Lung (tissue), 12 donors: ENCODE data around the gene ADGRV1. TPM values are rescaled to one million over a fixed set of nuclear protein-coding genes. Genes with fewer than 3 reads are reported as not detected.

Source experiments
- ATAC-seq: fragments of 200-7000 bp; cut with Tn5 transposase; one replicate; pipeline ENCODE4 v1.9.1; 2020; ENCODE audit warnings: moderate number of reproducible peaks; ENCODE audit not compliant: insufficient read depth, low FRiP score
- DNase-seq, 3 donors: peaks; one replicate each; pipeline ENCODE4 v3.0.0-alpha.2; 2013 to 2017
- H3K27ac ChIP-seq, 2 donors: one replicate each; pipeline ENCODE4 v1.5.1; 2013; ENCODE audit warnings: mild to moderate bottlenecking in 2 of 2, moderate library complexity in 2 of 2, control low read depth in 1 of 2, inconsistent platforms in 1 of 2, low read depth in 1 of 2, low read length in 1 of 2
- H3K27me3 ChIP-seq, 3 donors: one replicate each; pipeline ENCODE4 v1.5.1; 2013; ENCODE audit warnings: low read length in 2 of 3; ENCODE audit not compliant: control insufficient read depth in 3 of 3, insufficient read depth in 3 of 3
- H3K36me3 ChIP-seq, 4 donors: one replicate each; pipeline ENCODE4 v1.5.1; 2013; ENCODE audit warnings: low read length in 4 of 4, mild to moderate bottlenecking in 1 of 4, moderate library complexity in 1 of 4; ENCODE audit not compliant: control insufficient read depth in 4 of 4, insufficient read depth in 4 of 4
- H3K4me1 ChIP-seq, 5 donors: one replicate each; pipeline ENCODE4 v1.5.1; 2013; ENCODE audit warnings: low read length in 5 of 5, mild to moderate bottlenecking in 2 of 5, moderate library complexity in 1 of 5; ENCODE audit not compliant: control insufficient read depth in 5 of 5, insufficient read depth in 5 of 5
- H3K4me3 ChIP-seq: one replicate; pipeline ENCODE4 v1.5.1; 2013; ENCODE audit warnings: mild to moderate bottlenecking, control low read depth, moderate library complexity
- H3K9ac ChIP-seq, 2 donors: one replicate each; pipeline ENCODE4 v1.5.1; 2013; ENCODE audit warnings: low read length in 2 of 2, control low read depth in 1 of 2; ENCODE audit not compliant: insufficient read depth in 1 of 2
- H3K9me3 ChIP-seq, 4 donors: one replicate each; pipeline ENCODE4 v1.5.1; 2013; ENCODE audit warnings: low read length in 3 of 4, mild to moderate bottlenecking in 1 of 4, moderate library complexity in 1 of 4; ENCODE audit not compliant: control insufficient read depth in 4 of 4, insufficient read depth in 3 of 4
- CTCF ChIP-seq: IDR thresholded peaks from 2 replicates; pipeline ENCODE4 v1.5.1; 2012; ENCODE audit warnings: mild to moderate bottlenecking; ENCODE audit errors: control extremely low read depth, extremely low read depth
- WGBS, 2 donors: extraction: QIAGEN DNeasy Blood & Tissue Kit; methylation state at CpG; one replicate each; pipeline ENCODE4 v1.1.7; 2013; 5-methylcytosine and 5-hydroxymethylcytosine counted together
- polyA plus RNA-seq, 2 donors: library from polyadenylated mRNA; stranded (reverse); fragments of 200-250 nt; gene quantifications; one replicate each; pipeline ENCODE4 v1.2.1, GENCODE V29; 2013
- total RNA-seq, 2 donors: library from RNA; depleted of rRNA in 1 of 2; stranded (reverse); fragments of >200 nt in 1 of 2; gene quantifications; one replicate each; pipeline ENCODE4 v1.2.1, GENCODE V29; 2014 to 2021
- donor health status: control.
- donor health status: control.
- donor health status: Bipolar disorder and iron deficiency.
- donor health status: healthy.
- donor health status: DM: yes; HTN: yes; CAD: no.

ADGRV1 gene
- total and polyA plus RNA-seq, 4 donors = 3.6 to 66.2 (median 28.2) TPM

DNA sequence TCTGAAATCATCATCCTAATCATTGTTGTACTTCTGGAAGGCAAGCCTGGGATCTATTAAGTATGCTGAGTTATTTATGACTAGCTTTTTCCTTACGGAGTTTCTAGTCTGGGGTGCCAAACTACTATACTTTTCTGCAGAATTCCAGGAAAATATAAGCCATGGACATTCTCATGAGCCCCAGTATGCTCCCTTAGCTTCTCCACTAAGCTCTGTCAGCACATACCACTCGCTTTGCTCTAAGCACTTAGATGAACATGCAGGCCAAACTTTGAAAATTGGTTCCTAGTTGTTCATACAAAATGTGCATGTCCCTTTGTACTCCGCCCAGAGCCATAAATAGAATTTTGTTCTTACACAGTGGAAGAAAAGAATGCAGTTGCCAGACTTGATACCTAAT is 539.9 kb downstream of the ADGRV1 start:
- peak in 1 of 3 donors; percentile 40 for DNase-seq

GRCh38 chr5:91101600-91102379 is 543.2 kb downstream of the ADGRV1 start:
- peak; percentile 75 for TF ChIP-seq CTCF
- Histone ChIP-seq H3K4me1 (peaks cover 0 to 5% (median 0%) of the 10 kb centered on the region in 5 donors), H3K27ac (no peak overlapping the region), H3K9ac (no peak overlapping the region), H3K9me3 (peaks cover 0 to 3% (median 0%) of the 10 kb centered on the region in 4 donors), H3K27me3 (no peaks in the 10 kb centered on the region), H3K36me3 (no peaks in the 10 kb centered on the region), H3K4me3 (no peak overlapping the region)
- DNase-seq (peak; percentile 74 to 91 (median 81)), ATAC-seq (peak; percentile 94)
- WGBS, 2 donors = 41% methylated on average over 8 of the region's 8 CpGs

More for the DNA sequence above, 539.9 kb downstream of the ADGRV1 start:
- Histone ChIP-seq H3K9ac (no peak overlapping the region), H3K4me1 (peaks cover 0 to 9% (median 0%) of the 10 kb centered on the region in 5 donors), H3K27ac (no peak overlapping the region), H3K9me3 (no peaks in the 10 kb centered on the region), H3K27me3 (no peaks in the 10 kb centered on the region), H3K36me3 (no peaks in the 10 kb centered on the region), H3K4me3 (no peak overlapping the region)
- WGBS, 2 donors = 84 to 93% methylated on average over 3 of the region's 3 CpGs
- TF ChIP-seq CTCF = no peak
- ATAC-seq = no peak

- Histone ChIP-seq H3K27me3 (no peaks in the 10 kb centered on the region), H3K9me3 (peaks cover 0 to 3% (median 0%) of the 10 kb centered on the region in 4 donors), H3K4me3 (no peak overlapping the region), H3K9ac (no peak overlapping the region), H3K27ac (no peak overlapping the region), H3K4me1 (peaks cover 0 to 2% (median 0%) of the 10 kb centered on the region in 5 donors), H3K36me3 (no peaks in the 10 kb centered on the region)
- ATAC-seq (no peak), DNase-seq (no peak)
- WGBS, 2 donors = 64 to 76% methylated on average over 6 of the region's 6 CpGs
- no peak for TF ChIP-seq CTCF
Measured at GRCh38 chr5:91103353-91104061, 544.9 kb downstream of the ADGRV1 start.
